ENCODE data around the gene NTSR1. TPM values are rescaled to one million over a fixed set of nuclear protein-coding genes. Genes with fewer than 3 reads are reported as not detected.

The NTSR1 gene
- total and polyA plus RNA-seq, 2 experiments from 2014 or later, result 0.15 to 1.4 TPM

GRCh38 chr20:62794007-62794724 is 85.5 kb downstream of the NTSR1 start:
- Histone ChIP-seq H3F3A (replicated peaks; ENCODE audit: low read depth) (peaks cover 9% of the 10 kb centered on the region; the same call in 1 of the 2 replicates), H3K4me2 (peak overlapping the region; percentile 79), H3K27me3 (ENCODE audit: insufficient read depth) (peaks cover 17% of the 10 kb centered on the region), H3K4me3 (peak overlapping the region; percentile 67), H3K9me2 (ENCODE audit: insufficient read depth) (no peaks in the 10 kb centered on the region), H3K79me2 (replicated peaks; ENCODE audit: insufficient read depth) (no peaks in the 10 kb centered on the region), H4K20me1 (replicated peaks; ENCODE audit: insufficient read depth) (no peaks in the 10 kb centered on the region), H3K4me1 (ENCODE audit: insufficient read depth) (peaks cover 7% of the 10 kb centered on the region; the same call in 1 of the 2 replicates), H3K36me3 (ENCODE audit: insufficient read depth) (no peaks in the 10 kb centered on the region), H3K27ac (ENCODE audit: low read depth) (no peak overlapping the region), H2AFZ (peak overlapping the region; percentile 87)
- peak; percentile 42; the same call in 1 of the 2 replicates for TF ChIP-seq CREB1 (CRISPR knock-in tag; IDR thresholded peaks at IDR 0.05; ENCODE audit: low read depth)
- peak; percentile 78 for TF ChIP-seq POLR2AphosphoS5 (IDR thresholded peaks at IDR 0.05; ENCODE audit: low read depth)
- TF ChIP-seq ZNF331 (CRISPR knock-in tag; IDR thresholded peaks at IDR 0.05; ENCODE audit: low read depth), result no peak
- TF ChIP-seq REST (IDR thresholded peaks at IDR 0.05; ENCODE audit: unreplicated experiment), result no peak
- no peak for TF ChIP-seq EZH2phosphoT487 (IDR thresholded peaks at IDR 0.05; ENCODE audit: unreplicated experiment)
- TF ChIP-seq JUNB (IDR thresholded peaks at IDR 0.05; ENCODE audit: unreplicated experiment), result no peak
- no peak for TF ChIP-seq NANOG (IDR thresholded peaks at IDR 0.05; ENCODE audit: borderline replicate concordance)
- Mint-ChIP-seq H3K36me3 (ENCODE audit: low read depth) (peaks cover 11% of the 10 kb centered on the region), H3K9me3 (no peaks in the 10 kb centered on the region), H3K4me3 (peak overlapping the region; percentile 75), H3K27me3 (ENCODE audit: insufficient read depth, low read depth, poor library complexity) (peaks cover 36% of the 10 kb centered on the region), H3K4me1 (peaks cover 10% of the 10 kb centered on the region), H3K27ac (no peak overlapping the region)
- DNase-seq (ENCODE audit: low spot score) (peak; percentile 97), ATAC-seq (peak; percentile 65)

- peaks cover 9% of the 10 kb centered on the region; the same call in 1 of the 2 replicates for H3F3A ChIP-seq (replicated peaks; ENCODE audit: low read depth)
- peak overlapping the region; percentile 77 for H3K4me2 ChIP-seq
- H3K27me3 Mint-ChIP-seq (ENCODE audit: insufficient read depth, low read depth, poor library complexity), result peaks cover 31% of the 10 kb centered on the region
- H3K4me1 Mint-ChIP-seq, result peaks cover 10% of the 10 kb centered on the region
- H3K9me2 ChIP-seq (ENCODE audit: insufficient read depth), result no peaks in the 10 kb centered on the region
- peak overlapping the region; percentile 83 for H2AFZ ChIP-seq
- no peak overlapping the region for H3K27ac ChIP-seq (ENCODE audit: low read depth)
- DNase-seq (ENCODE audit: low spot score) (peak; percentile 56), ATAC-seq (peak; percentile 14)
- peak overlapping the region; percentile 75 for H3K4me3 Mint-ChIP-seq
- peaks cover 21% of the 10 kb centered on the region for H3K36me3 Mint-ChIP-seq (ENCODE audit: low read depth)
- no peaks in the 10 kb centered on the region for H3K9me3 Mint-ChIP-seq
- no peaks in the 10 kb centered on the region for H3K79me2 ChIP-seq (replicated peaks; ENCODE audit: insufficient read depth)
- TF ChIP-seq EZH2 (IDR thresholded peaks at IDR 0.05; ENCODE audit: low read depth, unreplicated experiment) (peak; percentile 10), POLR2AphosphoS5 (IDR thresholded peaks at IDR 0.05; ENCODE audit: low read depth) (peak; percentile 49), STAT1 (IDR thresholded peaks at IDR 0.05; ENCODE audit: unreplicated experiment) (no peak)
- H3K36me3 ChIP-seq (ENCODE audit: insufficient read depth), result 0 out of 2 replicates have a peak, but pooled peaks cover 3% of the 10 kb centered on the region
- peaks cover 3% of the 10 kb centered on the region for H4K20me1 ChIP-seq (replicated peaks; ENCODE audit: insufficient read depth)
- peaks cover 7% of the 10 kb centered on the region; the same call in 1 of the 2 replicates for H3K4me1 ChIP-seq (ENCODE audit: insufficient read depth)
- no peak overlapping the region for H3K27ac Mint-ChIP-seq
- H3K4me3 ChIP-seq, result peak overlapping the region; percentile 67
- H3K27me3 ChIP-seq (ENCODE audit: insufficient read depth), result peaks cover 17% of the 10 kb centered on the region
Observed at GRCh38 chr20:62795023-62795761, 86.6 kb downstream of the NTSR1 start.

All from GM23338 (cell line).